HepG2 (cell line): Measurements from ENCODE around the gene AMIGO3. TPM values are rescaled to one million over a fixed set of nuclear protein-coding genes. Genes with fewer than 3 reads are reported as not detected.

Experiments used
- EED ChIP-seq: sonication (generic); formaldehyde crosslinking; IDR thresholded peaks from 2 replicates; pipeline ENCODE4 v1.5.0; 2020; ENCODE audit warnings: mild to moderate bottlenecking, missing genetic modification reagents
- KAT8 ChIP-seq: IDR thresholded peaks from 2 replicates; pipeline ENCODE4 v1.6.1; 2016; ENCODE audit warnings: missing genetic modification reagents, missing compliant biosample characterization
- NFIC ChIP-seq: IDR thresholded peaks from 2 replicates; pipeline ENCODE4 v1.6.1; 2012; ENCODE audit warnings: mild to moderate bottlenecking, low read length, inconsistent platforms
- NR0B2 ChIP-seq: sonication (generic); formaldehyde crosslinking; IDR thresholded peaks from 2 replicates; pipeline ENCODE4 v1.4.0; 2020; ENCODE audit warnings: mild to moderate bottlenecking, missing genetic modification reagents
- RAD51 ChIP-seq: fragments of 450-650 bp; IDR thresholded peaks from 2 replicates; pipeline ENCODE4 v1.6.1; 2016; ENCODE audit warnings: borderline replicate concordance
- RFX3 ChIP-seq: IDR thresholded peaks from 2 replicates; pipeline ENCODE4 v1.6.1; 2016; ENCODE audit warnings: missing biosample characterization, missing genetic modification reagents
- RNF219 ChIP-seq: sonication (generic); formaldehyde crosslinking; IDR thresholded peaks from 2 replicates; pipeline ENCODE4 v1.5.0; 2020; ENCODE audit warnings: mild to moderate bottlenecking, missing genetic modification reagents
- SIN3A ChIP-seq: IDR thresholded peaks from 2 replicates; pipeline ENCODE4 v1.6.1; 2011; ENCODE audit warnings: low read depth, mild to moderate bottlenecking, control low read depth, low read length, borderline replicate concordance
- SOX5 ChIP-seq: IDR thresholded peaks from 2 replicates; pipeline ENCODE4 v1.6.1; 2016; ENCODE audit warnings: borderline replicate concordance
- TERF1 ChIP-seq: sonication (generic); formaldehyde crosslinking; IDR thresholded peaks from 2 replicates; pipeline ENCODE4 v1.8.0; 2022; ENCODE audit warnings: mild to moderate bottlenecking, missing genetic modification reagents, moderate library complexity
- ZC3H4 ChIP-seq: sonication (generic); formaldehyde crosslinking; IDR thresholded peaks from 2 replicates; pipeline ENCODE4 v1.4.0; 2020; ENCODE audit warnings: missing genetic modification reagents, borderline replicate concordance
- ZEB1 ChIP-seq: IDR thresholded peaks from 2 replicates; pipeline ENCODE4 v1.6.1; 2012; ENCODE audit warnings: mild to moderate bottlenecking, low read depth, inconsistent platforms; ENCODE audit not compliant: insufficient replicate concordance
- ZNF160 ChIP-seq: sonication (generic); formaldehyde crosslinking; IDR thresholded peaks from 2 replicates; pipeline ENCODE4 v1.8.0; 2022; ENCODE audit warnings: mild to moderate bottlenecking, inconsistent platforms, missing genetic modification reagents
- ZNF501 ChIP-seq: sonication (generic); formaldehyde crosslinking; IDR thresholded peaks from 2 replicates; pipeline ENCODE4 v1.5.1; 2020; ENCODE audit warnings: mild to moderate bottlenecking, moderate library complexity, missing genetic modification reagents
- ZNF577 ChIP-seq: sonication (generic); formaldehyde crosslinking; IDR thresholded peaks from 2 replicates; pipeline ENCODE4 v1.4.0; 2020; ENCODE audit warnings: mild to moderate bottlenecking, low read depth, missing genetic modification reagents, borderline replicate concordance
- ZNF629 ChIP-seq: sonication (generic); formaldehyde crosslinking; conservative IDR thresholded peaks from 2 replicates; pipeline ENCODE4 v1.5.0; 2020; ENCODE audit warnings: missing genetic modification reagents
- polyA plus RNA-seq, 8 experiments: library from polyadenylated mRNA; depleted of rRNA in 3 of 8; stranded (reverse) in 7 of 8; unstranded in 1 of 8; fragments of >200 nt; fragmentation: Illumina TruSeq in 4 of 8; extraction: Trizol in 4 of 8; gene quantifications; 2 replicates each; pipeline versions ENCODE4 v1.2.1 to v1.2.3, GENCODE V29; 2011 to 2016; ENCODE audit warnings: low read depth in 4 of 8, missing spikeins in 1 of 8, mixed read lengths in 1 of 8; ENCODE audit not compliant: insufficient read depth in 1 of 8
- total RNA-seq, 5 experiments: library from RNA; depleted of rRNA; stranded (reverse); fragments of >200 nt; fragmentation: Illumina TruSeq; extraction: Trizol; gene quantifications; 2 replicates each; pipeline ENCODE4 v1.2.3, GENCODE V29; 2016; ENCODE audit warnings: low read depth in 1 of 5
- TF ChIP-seq, protein P1 (sequence below): IDR thresholded peaks from 2 replicates; pipeline ENCODE4 v1.6.1; 2016
- TF ChIP-seq, protein P2 (sequence below): sonication (generic); formaldehyde crosslinking; IDR thresholded peaks from 2 replicates; pipeline ENCODE4 v1.4.0; 2020; ENCODE audit warnings: missing genetic modification reagents, borderline replicate concordance
- TF ChIP-seq, protein P3 (sequence below): sonication (generic); formaldehyde crosslinking; IDR thresholded peaks from 2 replicates; pipeline ENCODE4 v1.4.0; 2020; ENCODE audit warnings: mild to moderate bottlenecking, missing genetic modification reagents

Gene AMIGO3
- total and polyA plus RNA-seq, 2 of the 13 experiments (the other 11 are each of a cell fraction or from before 2014, with no cell fraction given): 0.35 TPM; not detected in 1

- TF ChIP-seq SIN3A: no peak
- TF ChIP-seq, protein P1, sequence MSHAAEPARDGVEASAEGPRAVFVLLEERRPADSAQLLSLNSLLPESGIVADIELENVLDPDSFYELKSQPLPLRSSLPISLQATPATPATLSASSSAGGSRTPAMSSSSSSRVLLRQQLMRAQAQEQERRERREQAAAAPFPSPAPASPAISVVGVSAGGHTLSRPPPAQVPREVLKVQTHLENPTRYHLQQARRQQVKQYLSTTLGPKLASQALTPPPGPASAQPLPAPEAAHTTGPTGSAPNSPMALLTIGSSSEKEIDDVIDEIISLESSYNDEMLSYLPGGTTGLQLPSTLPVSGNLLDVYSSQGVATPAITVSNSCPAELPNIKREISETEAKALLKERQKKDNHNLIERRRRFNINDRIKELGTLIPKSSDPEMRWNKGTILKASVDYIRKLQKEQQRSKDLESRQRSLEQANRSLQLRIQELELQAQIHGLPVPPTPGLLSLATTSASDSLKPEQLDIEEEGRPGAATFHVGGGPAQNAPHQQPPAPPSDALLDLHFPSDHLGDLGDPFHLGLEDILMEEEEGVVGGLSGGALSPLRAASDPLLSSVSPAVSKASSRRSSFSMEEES (CRISPR knock-in tag): no peak
- TF ChIP-seq KAT8 (CRISPR knock-in tag): no peak
- no peak for TF ChIP-seq ZC3H4
- TF ChIP-seq EED: no peak
- TF ChIP-seq ZNF501 (CRISPR knock-in tag): 0 out of 2 replicates have a peak, but pooled peaks have one; percentile 23
- TF ChIP-seq ZNF577: no peak
- peak; percentile 61; the same call in 1 of the 2 replicates for TF ChIP-seq NR0B2
- no peak for TF ChIP-seq SOX5 (CRISPR knock-in tag)
- no peak for TF ChIP-seq RFX3 (CRISPR knock-in tag)
- TF ChIP-seq ZNF160 (CRISPR knock-in tag): 0 out of 2 replicates have a peak, but pooled peaks have one; percentile 18
- no peak for TF ChIP-seq RAD51
- no peak for TF ChIP-seq NFIC
- TF ChIP-seq, protein P2, sequence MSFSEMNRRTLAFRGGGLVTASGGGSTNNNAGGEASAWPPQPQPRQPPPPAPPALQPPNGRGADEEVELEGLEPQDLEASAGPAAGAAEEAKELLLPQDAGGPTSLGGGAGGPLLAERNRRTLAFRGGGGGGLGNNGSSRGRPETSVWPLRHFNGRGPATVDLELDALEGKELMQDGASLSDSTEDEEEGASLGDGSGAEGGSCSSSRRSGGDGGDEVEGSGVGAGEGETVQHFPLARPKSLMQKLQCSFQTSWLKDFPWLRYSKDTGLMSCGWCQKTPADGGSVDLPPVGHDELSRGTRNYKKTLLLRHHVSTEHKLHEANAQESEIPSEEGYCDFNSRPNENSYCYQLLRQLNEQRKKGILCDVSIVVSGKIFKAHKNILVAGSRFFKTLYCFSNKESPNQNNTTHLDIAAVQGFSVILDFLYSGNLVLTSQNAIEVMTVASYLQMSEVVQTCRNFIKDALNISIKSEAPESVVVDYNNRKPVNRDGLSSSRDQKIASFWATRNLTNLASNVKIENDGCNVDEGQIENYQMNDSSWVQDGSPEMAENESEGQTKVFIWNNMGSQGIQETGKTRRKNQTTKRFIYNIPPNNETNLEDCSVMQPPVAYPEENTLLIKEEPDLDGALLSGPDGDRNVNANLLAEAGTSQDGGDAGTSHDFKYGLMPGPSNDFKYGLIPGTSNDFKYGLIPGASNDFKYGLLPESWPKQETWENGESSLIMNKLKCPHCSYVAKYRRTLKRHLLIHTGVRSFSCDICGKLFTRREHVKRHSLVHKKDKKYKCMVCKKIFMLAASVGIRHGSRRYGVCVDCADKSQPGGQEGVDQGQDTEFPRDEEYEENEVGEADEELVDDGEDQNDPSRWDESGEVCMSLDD (CRISPR knock-in tag): no peak
- no peak for TF ChIP-seq ZNF629 (CRISPR knock-in tag)
- no peak for TF ChIP-seq RNF219
- no peak for TF ChIP-seq TERF1 (CRISPR knock-in tag)
- TF ChIP-seq, protein P3, sequence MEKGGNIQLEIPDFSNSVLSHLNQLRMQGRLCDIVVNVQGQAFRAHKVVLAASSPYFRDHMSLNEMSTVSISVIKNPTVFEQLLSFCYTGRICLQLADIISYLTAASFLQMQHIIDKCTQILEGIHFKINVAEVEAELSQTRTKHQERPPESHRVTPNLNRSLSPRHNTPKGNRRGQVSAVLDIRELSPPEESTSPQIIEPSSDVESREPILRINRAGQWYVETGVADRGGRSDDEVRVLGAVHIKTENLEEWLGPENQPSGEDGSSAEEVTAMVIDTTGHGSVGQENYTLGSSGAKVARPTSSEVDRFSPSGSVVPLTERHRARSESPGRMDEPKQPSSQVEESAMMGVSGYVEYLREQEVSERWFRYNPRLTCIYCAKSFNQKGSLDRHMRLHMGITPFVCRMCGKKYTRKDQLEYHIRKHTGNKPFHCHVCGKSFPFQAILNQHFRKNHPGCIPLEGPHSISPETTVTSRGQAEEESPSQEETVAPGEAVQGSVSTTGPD (CRISPR knock-in tag): no peak
- no peak for TF ChIP-seq ZEB1
Observed at GRCh38 chr3:49674497-49674983, 44.9 kb downstream of the AMIGO3 start (continued).
